ENCODE results near the gene EVC2. TPM values are rescaled to one million over a fixed set of nuclear protein-coding genes. Genes with fewer than 3 reads are reported as not detected.

Gene EVC2
- total RNA-seq, 1 experiment from 2014 or later, result 3.2 TPM

DNA sequence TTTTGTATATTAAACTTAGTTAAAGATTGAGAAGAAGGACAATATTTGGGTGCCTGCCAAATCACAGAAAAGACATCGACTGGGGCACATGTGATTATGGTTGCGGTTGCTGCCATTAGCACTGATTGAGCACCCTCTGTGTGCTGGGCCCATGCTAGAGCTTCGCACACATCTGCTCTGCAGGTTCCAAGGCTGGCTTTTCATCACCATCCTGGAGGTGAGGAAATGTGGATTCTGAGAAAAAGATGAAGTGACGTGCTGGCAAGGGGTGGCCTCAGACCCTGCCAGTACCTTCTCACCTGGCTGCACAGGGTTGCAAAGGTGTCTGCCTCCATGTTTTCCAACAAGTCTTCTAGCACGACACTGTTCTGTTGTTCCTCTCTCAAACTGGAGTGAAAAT is 134.0 kb downstream of the EVC2 start:
- ChIA-PET CTCF (no interaction called here), POLR2A (ENCODE audit: unreplicated experiment) (no interaction called here)
- Histone ChIP-seq H3K9me3 (ENCODE audit: low read length) (no peaks in the 10 kb centered on the region), H3K4me1 (ENCODE audit: insufficient read depth, low read length) (no peaks in the 10 kb centered on the region), H3K27ac (ENCODE audit: low read length) (no peak overlapping the region), H3K27me3 (ENCODE audit: low read length) (no peaks in the 10 kb centered on the region), H3F3A (ENCODE audit: low read length, unreplicated experiment) (no peaks in the 10 kb centered on the region), H3K4me2 (ENCODE audit: low read length) (no peak overlapping the region), H3K4me3 (ENCODE audit: low read length) (no peak overlapping the region), H2AFZ (ENCODE audit: low read length) (no peak overlapping the region), H4K20me1 (ENCODE audit: low read length) (no peaks in the 10 kb centered on the region), H3K79me2 (ENCODE audit: low read length) (no peaks in the 10 kb centered on the region), H3K9ac (ENCODE audit: low read length) (no peak overlapping the region), H3K9me2 (replicated peaks; ENCODE audit: low read length) (no peaks in the 10 kb centered on the region), H3K36me3 (ENCODE audit: low read depth, low read length) (no peaks in the 10 kb centered on the region)
- DNase-seq, result no peak
- intact Hi-C loops (cut with micrococcal nuclease), result no loop called here
- BruUV-seq (replicated peaks), result no TSS peak
- TF ChIP-seq, protein P1, sequence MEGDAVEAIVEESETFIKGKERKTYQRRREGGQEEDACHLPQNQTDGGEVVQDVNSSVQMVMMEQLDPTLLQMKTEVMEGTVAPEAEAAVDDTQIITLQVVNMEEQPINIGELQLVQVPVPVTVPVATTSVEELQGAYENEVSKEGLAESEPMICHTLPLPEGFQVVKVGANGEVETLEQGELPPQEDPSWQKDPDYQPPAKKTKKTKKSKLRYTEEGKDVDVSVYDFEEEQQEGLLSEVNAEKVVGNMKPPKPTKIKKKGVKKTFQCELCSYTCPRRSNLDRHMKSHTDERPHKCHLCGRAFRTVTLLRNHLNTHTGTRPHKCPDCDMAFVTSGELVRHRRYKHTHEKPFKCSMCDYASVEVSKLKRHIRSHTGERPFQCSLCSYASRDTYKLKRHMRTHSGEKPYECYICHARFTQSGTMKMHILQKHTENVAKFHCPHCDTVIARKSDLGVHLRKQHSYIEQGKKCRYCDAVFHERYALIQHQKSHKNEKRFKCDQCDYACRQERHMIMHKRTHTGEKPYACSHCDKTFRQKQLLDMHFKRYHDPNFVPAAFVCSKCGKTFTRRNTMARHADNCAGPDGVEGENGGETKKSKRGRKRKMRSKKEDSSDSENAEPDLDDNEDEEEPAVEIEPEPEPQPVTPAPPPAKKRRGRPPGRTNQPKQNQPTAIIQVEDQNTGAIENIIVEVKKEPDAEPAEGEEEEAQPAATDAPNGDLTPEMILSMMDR (conservative IDR thresholded peaks at IDR 0.05; ENCODE audit: low read depth, low read length), result no peak
- TF ChIP-seq EZH2 (IDR thresholded peaks at IDR 0.05; ENCODE audit: low read length, unreplicated experiment) (no peak), EZH2phosphoT487 (IDR thresholded peaks at IDR 0.05; ENCODE audit: borderline replicate concordance, low read length) (no peak)
- ATAC-seq, result no peak

- TF ChIP-seq EZH2phosphoT487 (IDR thresholded peaks at IDR 0.05; ENCODE audit: borderline replicate concordance, low read length) (no peak), EZH2 (IDR thresholded peaks at IDR 0.05; ENCODE audit: low read length, unreplicated experiment) (no peak)
- TF ChIP-seq, protein P1 (conservative IDR thresholded peaks at IDR 0.05; ENCODE audit: low read depth, low read length), result no peak
- ATAC-seq (no peak), DNase-seq (no peak)
- Histone ChIP-seq H3K27me3 (ENCODE audit: low read length) (no peaks in the 10 kb centered on the region), H3K9me3 (ENCODE audit: low read length) (no peaks in the 10 kb centered on the region), H3F3A (ENCODE audit: low read length, unreplicated experiment) (no peaks in the 10 kb centered on the region), H3K9ac (ENCODE audit: low read length) (no peak overlapping the region), H2AFZ (ENCODE audit: low read length) (no peak overlapping the region), H4K20me1 (ENCODE audit: low read length) (no peaks in the 10 kb centered on the region), H3K9me2 (replicated peaks; ENCODE audit: low read length) (no peaks in the 10 kb centered on the region), H3K4me1 (ENCODE audit: insufficient read depth, low read length) (no peaks in the 10 kb centered on the region), H3K36me3 (ENCODE audit: low read depth, low read length) (no peaks in the 10 kb centered on the region), H3K4me2 (ENCODE audit: low read length) (no peak overlapping the region), H3K79me2 (ENCODE audit: low read length) (no peaks in the 10 kb centered on the region), H3K4me3 (ENCODE audit: low read length) (no peak overlapping the region), H3K27ac (ENCODE audit: low read length) (no peak overlapping the region)
- intact Hi-C loops (cut with micrococcal nuclease), result no loop called here
- POLR2A ChIA-PET (ENCODE audit: unreplicated experiment), result no interaction called here
- CTCF ChIA-PET, result no interaction called here
- BruUV-seq (replicated peaks), result no TSS peak
Measured at GRCh38 chr4:5573965-5574364, 134.4 kb downstream of the EVC2 start.

GRCh38 chr4:5572751-5573150 is 135.6 kb downstream of the EVC2 start:
- Histone ChIP-seq H3K27ac (ENCODE audit: low read length) (no peak overlapping the region), H3K9me2 (replicated peaks; ENCODE audit: low read length) (no peaks in the 10 kb centered on the region), H3K9me3 (ENCODE audit: low read length) (no peaks in the 10 kb centered on the region), H3K79me2 (ENCODE audit: low read length) (no peaks in the 10 kb centered on the region), H2AFZ (ENCODE audit: low read length) (no peak overlapping the region), H3K9ac (ENCODE audit: low read length) (no peak overlapping the region), H3K4me3 (ENCODE audit: low read length) (no peak overlapping the region), H3K4me1 (ENCODE audit: insufficient read depth, low read length) (no peaks in the 10 kb centered on the region), H3K4me2 (ENCODE audit: low read length) (no peak overlapping the region), H4K20me1 (ENCODE audit: low read length) (no peaks in the 10 kb centered on the region), H3K27me3 (ENCODE audit: low read length) (no peaks in the 10 kb centered on the region), H3F3A (ENCODE audit: low read length, unreplicated experiment) (no peaks in the 10 kb centered on the region), H3K36me3 (ENCODE audit: low read depth, low read length) (no peaks in the 10 kb centered on the region)
- ChIA-PET CTCF (no interaction called here), POLR2A (ENCODE audit: unreplicated experiment) (no interaction called here)
- intact Hi-C loops (cut with micrococcal nuclease), result no loop called here
- no TSS peak for BruUV-seq (replicated peaks)
- DNase-seq, result no peak
- ATAC-seq, result no peak
- TF ChIP-seq, protein P1 (conservative IDR thresholded peaks at IDR 0.05; ENCODE audit: low read depth, low read length), result no peak
- TF ChIP-seq EZH2phosphoT487 (IDR thresholded peaks at IDR 0.05; ENCODE audit: borderline replicate concordance, low read length), result no peak
- TF ChIP-seq EZH2 (IDR thresholded peaks at IDR 0.05; ENCODE audit: low read length, unreplicated experiment), result no peak

Data from PC-3 (cell line).